Loucy (cell line): Measurements from ENCODE around the gene STX19.
"Not testable (repeated sequence)": the region's sequence is repeated elsewhere in the genome, so short reads cannot be mapped to it uniquely, and the experiment has no call there.

ENCODE experiments used
- H2AFZ ChIP-seq: fragments of 200-600 bp; sonication (generic); 2 replicates; pipeline ENCODE4 v1.6.0; 2016; ENCODE audit warnings: antibody characterized with exemption, mild to moderate bottlenecking, low read length, moderate library complexity
- H3F3A ChIP-seq: fragments of 200-600 bp; 2 replicates; pipeline ENCODE4 v1.6.0; 2016; ENCODE audit warnings: antibody characterized with exemption, low read depth, mild to moderate bottlenecking
- H3K27me3 ChIP-seq: fragments of 200-600 bp; sonication (generic); 2 replicates; pipeline ENCODE4 v1.6.1; 2014; ENCODE audit warnings: low read length, mild to moderate bottlenecking; ENCODE audit not compliant: insufficient read depth, poor library complexity, severe bottlenecking
- H3K36me3 ChIP-seq: fragments of 200-600 bp; sonication (generic); 2 replicates; pipeline ENCODE4 v1.6.1; 2016; ENCODE audit warnings: low read length; ENCODE audit not compliant: insufficient read depth
- H3K4me1 ChIP-seq: fragments of 200-600 bp; sonication (generic); 2 replicates; pipeline ENCODE4 v1.5.1; 2014; ENCODE audit warnings: low read length, mild to moderate bottlenecking; ENCODE audit not compliant: insufficient read depth, poor library complexity, severe bottlenecking
- H3K4me2 ChIP-seq: fragments of 200-600 bp; sonication (generic); 2 replicates; pipeline ENCODE4 v1.6.0; 2014; ENCODE audit warnings: antibody characterized with exemption, low read length, low read depth, mild to moderate bottlenecking; ENCODE audit not compliant: poor library complexity, severe bottlenecking
- H3K4me3 ChIP-seq: fragments of 200-600 bp; sonication (generic); 2 replicates; pipeline ENCODE4 v1.5.1; 2014; ENCODE audit warnings: low read length, mild to moderate bottlenecking, mixed read lengths; ENCODE audit not compliant: poor library complexity, severe bottlenecking
- H3K79me2 ChIP-seq: fragments of 200-600 bp; sonication (generic); 2 replicates; pipeline ENCODE4 v1.6.1; 2014; ENCODE audit warnings: low read length; ENCODE audit not compliant: insufficient read depth
- H3K9ac ChIP-seq: fragments of 200-600 bp; sonication (generic); 2 replicates; pipeline ENCODE4 v1.6.0; 2014; ENCODE audit warnings: mild to moderate bottlenecking, low read depth, low read length, moderate library complexity; ENCODE audit not compliant: poor library complexity, severe bottlenecking
- H3K9me2 ChIP-seq: fragments of 200-600 bp; sonication (generic); replicated peaks from 2 replicates; pipeline ENCODE4 v1.6.1; 2016; ENCODE audit warnings: low read depth, low read length, mixed read lengths
- H3K9me3 ChIP-seq: fragments of 200-600 bp; sonication (generic); 2 replicates; pipeline ENCODE4 v1.6.1; 2014; ENCODE audit warnings: mild to moderate bottlenecking, antibody characterized with exemption, low read length, low read depth; ENCODE audit not compliant: insufficient read depth
- H4K20me1 ChIP-seq: fragments of 200-600 bp; sonication (generic); 2 replicates; pipeline ENCODE4 v1.6.0; 2014; ENCODE audit warnings: antibody characterized with exemption, low read length, mild to moderate bottlenecking; ENCODE audit not compliant: insufficient read depth, poor library complexity, severe bottlenecking
- EZH2phosphoT487 ChIP-seq: fragments of 200-600 bp; IDR thresholded peaks from 2 replicates; pipeline ENCODE4 v1.6.1; 2018; ENCODE audit warnings: antibody characterized with exemption, mild to moderate bottlenecking, moderate library complexity, borderline replicate concordance
- TF ChIP-seq, protein P1 (sequence below): fragments of 200-600 bp; sonication (generic); conservative IDR thresholded peaks from 2 replicates; pipeline ENCODE4 v1.5.1; 2014; ENCODE audit warnings: mild to moderate bottlenecking, antibody characterized with exemption, low read length

STX19 gene

DNA sequence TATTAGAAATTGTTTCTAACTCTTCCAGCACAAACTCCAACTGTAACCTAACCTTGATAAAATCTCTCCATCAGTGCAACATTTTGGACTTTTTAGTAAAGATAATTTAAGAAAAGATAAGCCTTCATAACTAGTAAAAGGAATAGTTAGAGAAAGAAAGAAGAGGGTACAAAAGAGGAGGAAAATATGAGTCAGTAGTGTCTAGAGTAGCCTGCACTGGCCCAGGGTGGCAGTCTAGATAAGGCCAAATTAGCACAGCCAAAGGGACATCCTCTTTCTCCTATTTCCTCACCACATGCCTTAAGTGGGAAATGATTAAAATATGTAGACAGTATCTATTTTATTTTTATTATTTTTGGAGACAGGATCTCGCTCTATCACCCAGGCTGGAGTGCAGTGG, 58.4 kb downstream of the STX19 start:
- H3K9ac ChIP-seq, result no peak overlapping the region
- no peaks in the 10 kb centered on the region for H3K79me2 ChIP-seq
- no peak overlapping the region for H3K4me3 ChIP-seq
- no peaks in the 10 kb centered on the region for H3K36me3 ChIP-seq
- H3K27me3 ChIP-seq, result no peaks in the 10 kb centered on the region
- H3K9me2 ChIP-seq, result no peaks in the 10 kb centered on the region
- no peak overlapping the region for H2AFZ ChIP-seq
- H3K4me1 ChIP-seq, result peaks cover 4% of the 10 kb centered on the region
- H4K20me1 ChIP-seq, result no peaks in the 10 kb centered on the region
- TF ChIP-seq, protein P1, sequence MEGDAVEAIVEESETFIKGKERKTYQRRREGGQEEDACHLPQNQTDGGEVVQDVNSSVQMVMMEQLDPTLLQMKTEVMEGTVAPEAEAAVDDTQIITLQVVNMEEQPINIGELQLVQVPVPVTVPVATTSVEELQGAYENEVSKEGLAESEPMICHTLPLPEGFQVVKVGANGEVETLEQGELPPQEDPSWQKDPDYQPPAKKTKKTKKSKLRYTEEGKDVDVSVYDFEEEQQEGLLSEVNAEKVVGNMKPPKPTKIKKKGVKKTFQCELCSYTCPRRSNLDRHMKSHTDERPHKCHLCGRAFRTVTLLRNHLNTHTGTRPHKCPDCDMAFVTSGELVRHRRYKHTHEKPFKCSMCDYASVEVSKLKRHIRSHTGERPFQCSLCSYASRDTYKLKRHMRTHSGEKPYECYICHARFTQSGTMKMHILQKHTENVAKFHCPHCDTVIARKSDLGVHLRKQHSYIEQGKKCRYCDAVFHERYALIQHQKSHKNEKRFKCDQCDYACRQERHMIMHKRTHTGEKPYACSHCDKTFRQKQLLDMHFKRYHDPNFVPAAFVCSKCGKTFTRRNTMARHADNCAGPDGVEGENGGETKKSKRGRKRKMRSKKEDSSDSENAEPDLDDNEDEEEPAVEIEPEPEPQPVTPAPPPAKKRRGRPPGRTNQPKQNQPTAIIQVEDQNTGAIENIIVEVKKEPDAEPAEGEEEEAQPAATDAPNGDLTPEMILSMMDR, result no peak
- no peak for TF ChIP-seq EZH2phosphoT487
- H3F3A ChIP-seq, result no peaks in the 10 kb centered on the region
- H3K4me2 ChIP-seq, result no peak overlapping the region
- no peaks in the 10 kb centered on the region for H3K9me3 ChIP-seq

DNA sequence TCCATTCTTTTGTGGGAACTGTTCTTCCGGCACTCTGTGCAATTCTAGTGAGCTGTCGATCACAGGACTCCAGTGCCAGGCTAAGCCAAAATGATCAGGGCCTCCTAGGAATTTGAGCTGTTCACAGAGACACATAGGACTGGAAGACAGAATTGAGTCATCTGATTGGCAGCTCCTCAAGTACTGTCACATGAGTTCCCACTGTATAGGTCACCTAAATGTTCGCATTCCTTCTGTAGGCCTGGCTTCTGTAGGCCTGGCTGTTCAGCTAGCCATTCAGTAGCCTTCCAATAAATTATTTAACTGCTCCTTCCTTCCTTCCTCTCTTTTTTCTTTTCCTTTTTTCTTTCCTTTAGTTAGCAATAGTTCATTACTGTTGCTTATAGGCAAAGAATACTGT, 59.0 kb downstream of the STX19 start:
- Histone ChIP-seq H3K9me3 (no peaks in the 10 kb centered on the region), H3K9me2 (no peaks in the 10 kb centered on the region), H3K9ac (no peak overlapping the region), H3K27me3 (no peaks in the 10 kb centered on the region), H3K4me2 (no peak overlapping the region), H3K79me2 (no peaks in the 10 kb centered on the region), H2AFZ (no peak overlapping the region), H3F3A (no peaks in the 10 kb centered on the region), H3K4me3 (no peak overlapping the region), H3K4me1 (peaks cover 4% of the 10 kb centered on the region), H4K20me1 (no peaks in the 10 kb centered on the region), H3K36me3 (no peaks in the 10 kb centered on the region)
- TF ChIP-seq, protein P1, result no peak
- no peak for TF ChIP-seq EZH2phosphoT487

DNA sequence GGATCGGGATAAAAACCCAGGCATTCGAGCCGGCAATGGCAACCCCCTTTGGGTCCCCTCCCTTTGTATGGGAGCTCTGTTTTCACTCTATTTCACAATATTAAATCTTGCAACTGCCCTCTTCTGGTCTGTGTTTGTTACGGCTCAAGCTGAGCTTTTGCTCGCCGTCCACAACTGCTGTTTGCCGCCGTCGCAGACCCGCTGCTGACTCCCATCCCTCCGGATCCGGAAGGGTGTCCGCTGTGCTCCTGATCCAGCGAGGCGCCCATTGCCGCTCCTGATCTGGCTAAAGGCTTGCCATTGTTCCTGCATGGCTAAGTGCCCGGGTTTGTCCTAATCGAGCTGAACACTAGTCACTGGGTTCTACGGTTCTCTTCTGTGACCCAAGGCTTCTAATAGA, 63.3 kb downstream of the STX19 start:
- H2AFZ ChIP-seq, H3K9me2 ChIP-seq, H4K20me1 ChIP-seq, H3K9me3 ChIP-seq, H3K9ac ChIP-seq, H3F3A ChIP-seq, H3K79me2 ChIP-seq, H3K36me3 ChIP-seq, H3K4me3 ChIP-seq, H3K4me1 ChIP-seq, H3K4me2 ChIP-seq, H3K27me3 ChIP-seq: not testable (repeated sequence)
